NB4 (cell line): ENCODE data around the gene INO80C.

Experiments used
- MAX ChIP-seq: IDR thresholded peaks from 2 replicates; pipeline ENCODE4 v1.6.1; 2011; ENCODE audit warnings: low read depth, low read length
- MYC ChIP-seq: IDR thresholded peaks from 2 replicates; pipeline ENCODE4 v1.6.1; 2011; ENCODE audit warnings: low read depth, low read length
- POLR2A ChIP-seq: IDR thresholded peaks from 2 replicates; pipeline ENCODE4 v1.6.1; 2011; ENCODE audit warnings: mild to moderate bottlenecking; ENCODE audit not compliant: insufficient read length; ENCODE audit errors: extremely low read depth
- TF ChIP-seq, protein P1 (sequence below): IDR thresholded peaks from one replicate; pipeline ENCODE4 v1.5.1; 2012; ENCODE audit warnings: low read depth, low read length

DNA sequence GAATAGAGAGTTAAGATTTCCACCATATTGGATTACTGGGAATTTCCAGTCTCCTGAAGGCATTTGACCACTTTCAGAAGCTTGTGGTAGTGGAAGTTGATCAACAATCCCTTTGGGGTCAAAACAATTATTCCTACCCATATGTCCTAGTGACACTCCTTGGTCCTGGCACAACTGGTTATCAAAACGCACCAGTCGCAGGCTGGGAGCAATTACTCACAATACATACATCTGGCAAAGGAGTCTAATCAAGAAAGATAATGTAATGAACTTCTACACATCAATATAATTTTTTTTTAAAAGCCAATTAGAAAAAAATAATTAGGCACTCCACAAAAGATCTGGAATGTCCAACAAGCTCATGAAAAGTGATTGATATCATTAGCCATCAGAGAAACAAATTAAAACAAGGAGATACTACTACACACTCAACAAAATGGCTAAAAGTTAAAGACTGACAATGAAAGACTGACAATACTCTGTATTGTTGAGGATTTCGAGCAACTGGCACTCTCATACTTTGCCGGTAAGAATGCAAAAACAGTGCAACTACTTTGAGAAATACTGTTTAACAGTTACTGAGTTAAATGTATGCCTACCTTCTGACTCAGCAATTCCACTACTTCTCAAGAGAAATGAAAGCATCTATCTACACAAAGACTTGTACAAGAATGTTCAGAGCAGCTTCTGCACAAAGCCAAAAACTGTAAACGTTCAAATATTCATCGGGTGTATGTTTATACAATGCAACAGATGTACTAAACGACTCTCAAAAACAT is 2.0 kb downstream of the INO80C start:
- TF ChIP-seq, protein P1, sequence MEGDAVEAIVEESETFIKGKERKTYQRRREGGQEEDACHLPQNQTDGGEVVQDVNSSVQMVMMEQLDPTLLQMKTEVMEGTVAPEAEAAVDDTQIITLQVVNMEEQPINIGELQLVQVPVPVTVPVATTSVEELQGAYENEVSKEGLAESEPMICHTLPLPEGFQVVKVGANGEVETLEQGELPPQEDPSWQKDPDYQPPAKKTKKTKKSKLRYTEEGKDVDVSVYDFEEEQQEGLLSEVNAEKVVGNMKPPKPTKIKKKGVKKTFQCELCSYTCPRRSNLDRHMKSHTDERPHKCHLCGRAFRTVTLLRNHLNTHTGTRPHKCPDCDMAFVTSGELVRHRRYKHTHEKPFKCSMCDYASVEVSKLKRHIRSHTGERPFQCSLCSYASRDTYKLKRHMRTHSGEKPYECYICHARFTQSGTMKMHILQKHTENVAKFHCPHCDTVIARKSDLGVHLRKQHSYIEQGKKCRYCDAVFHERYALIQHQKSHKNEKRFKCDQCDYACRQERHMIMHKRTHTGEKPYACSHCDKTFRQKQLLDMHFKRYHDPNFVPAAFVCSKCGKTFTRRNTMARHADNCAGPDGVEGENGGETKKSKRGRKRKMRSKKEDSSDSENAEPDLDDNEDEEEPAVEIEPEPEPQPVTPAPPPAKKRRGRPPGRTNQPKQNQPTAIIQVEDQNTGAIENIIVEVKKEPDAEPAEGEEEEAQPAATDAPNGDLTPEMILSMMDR, result no peak
- TF ChIP-seq POLR2A, result no peak
- no peak for TF ChIP-seq MYC
- no peak for TF ChIP-seq MAX
